Sigmoid colon (tissue), 4 donors: ENCODE results near the gene MPPE1.

Experiments
- CTCF ChIP-seq, 4 experiments: fragments of 450-650 bp in 3 of 4; fragments of 200-600 bp in 1 of 4; IDR thresholded peaks; one replicate each; pipeline ENCODE4 v1.5.1; 2016 to 2019; ENCODE audit warnings: antibody characterized with exemption in 4 of 4, mild to moderate bottlenecking in 3 of 4, moderate library complexity in 2 of 4
- EP300 ChIP-seq, 4 donors: sonication (generic); formaldehyde crosslinking; IDR thresholded peaks; one replicate each; pipeline ENCODE4 v1.6.1; 2017; ENCODE audit warnings: antibody characterized with exemption in 4 of 4
- POLR2A ChIP-seq, 2 donors: fragments of 450-650 bp; IDR thresholded peaks; one replicate each; pipeline ENCODE4 v1.6.1; 2016; ENCODE audit warnings: antibody characterized with exemption in 2 of 2, mild to moderate bottlenecking in 2 of 2, moderate library complexity in 2 of 2

DNA sequence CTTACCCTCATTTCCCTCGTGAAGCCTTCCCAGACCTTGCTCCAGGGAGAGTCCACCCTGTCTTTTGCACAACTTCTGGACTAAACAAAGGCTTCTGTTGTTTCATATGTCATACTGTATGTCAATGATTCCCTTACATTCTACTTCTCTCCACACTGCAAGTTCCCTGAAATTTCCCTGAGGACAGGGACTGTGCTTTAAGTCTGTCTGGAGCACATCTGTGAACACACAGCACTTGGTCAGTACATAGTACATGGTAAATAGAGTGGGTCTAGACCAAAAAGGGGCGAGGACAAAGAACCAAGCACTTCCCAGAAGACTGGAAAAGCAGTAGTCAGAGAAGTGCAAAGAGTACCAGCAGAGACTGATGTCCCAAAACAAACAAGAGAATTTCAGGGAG lies 49.5 kb upstream of the MPPE1 start:
- TF ChIP-seq EP300 (IDR thresholded peaks at IDR 0.05) (no peak), CTCF (IDR thresholded peaks at IDR 0.05) (no peak), POLR2A (IDR thresholded peaks at IDR 0.05) (no peak)
